HUES6 (cell line): ENCODE results near the gene ITPKC.
"Not testable (repeated sequence)": the region's sequence is repeated elsewhere in the genome, so short reads cannot be mapped to it uniquely, and the experiment has no call there.

Experiments
- H3K27ac ChIP-seq: 2 replicates; pipeline ENCODE4 v1.7.0; 2013; ENCODE audit warnings: low read depth, mild to moderate bottlenecking, low read length, inconsistent platforms
- H3K27me3 ChIP-seq: 2 replicates; pipeline ENCODE4 v1.6.1; 2013; ENCODE audit warnings: low read length; ENCODE audit not compliant: control insufficient read depth, insufficient read depth
- H3K36me3 ChIP-seq: 2 replicates; pipeline ENCODE4 v1.6.1; 2013; ENCODE audit warnings: low read length; ENCODE audit not compliant: control insufficient read depth, insufficient read depth
- H3K4me1 ChIP-seq: 2 replicates; pipeline ENCODE4 v1.6.1; 2013; ENCODE audit warnings: low read length; ENCODE audit not compliant: control insufficient read depth, insufficient read depth
- H3K4me3 ChIP-seq: 2 replicates; pipeline ENCODE4 v1.5.1; 2013; ENCODE audit warnings: low read depth, low read length
- H3K9ac ChIP-seq: one replicate; pipeline ENCODE4 v1.6.1; 2013; ENCODE audit warnings: mild to moderate bottlenecking, low read length
- H3K9me3 ChIP-seq: 2 replicates; pipeline ENCODE4 v1.6.1; 2013; ENCODE audit warnings: low read depth, low read length; ENCODE audit not compliant: control insufficient read depth, insufficient read depth

ITPKC gene

DNA sequence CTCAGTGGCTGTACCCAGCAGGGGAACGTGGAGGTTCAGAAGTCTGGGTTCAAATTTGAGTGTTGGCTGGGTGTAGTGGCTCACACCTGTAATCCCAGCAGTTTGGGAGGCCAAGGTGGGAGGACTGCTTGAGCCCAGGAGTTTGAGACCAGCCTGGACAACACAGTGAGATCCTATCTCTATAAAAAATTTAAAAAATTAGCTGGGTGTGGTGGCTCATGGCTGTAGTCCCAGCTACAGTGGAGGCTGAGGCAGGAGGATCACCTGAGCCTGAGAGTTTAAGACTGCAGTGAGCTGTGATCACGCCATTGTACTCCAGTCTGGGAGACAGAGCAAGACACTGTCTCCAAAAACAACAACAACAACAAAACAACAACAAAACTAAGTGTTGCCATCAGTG is 67.2 kb downstream of the ITPKC start:
- not testable (repeated sequence) for H3K27me3 ChIP-seq, H3K9me3 ChIP-seq, H3K4me1 ChIP-seq, H3K36me3 ChIP-seq, H3K4me3 ChIP-seq, H3K27ac ChIP-seq, H3K9ac ChIP-seq

GRCh38 chr19:40785526-40785925 is 68.6 kb downstream of the ITPKC start:
- no peak overlapping the region for H3K9ac ChIP-seq
- H3K27ac ChIP-seq: no peak overlapping the region
- peaks cover 2% of the 10 kb centered on the region; the same call in 1 of the 2 replicates for H3K36me3 ChIP-seq
- no peaks in the 10 kb centered on the region for H3K27me3 ChIP-seq
- no peaks in the 10 kb centered on the region for H3K9me3 ChIP-seq
- no peaks in the 10 kb centered on the region for H3K4me1 ChIP-seq
- no peak overlapping the region for H3K4me3 ChIP-seq

DNA sequence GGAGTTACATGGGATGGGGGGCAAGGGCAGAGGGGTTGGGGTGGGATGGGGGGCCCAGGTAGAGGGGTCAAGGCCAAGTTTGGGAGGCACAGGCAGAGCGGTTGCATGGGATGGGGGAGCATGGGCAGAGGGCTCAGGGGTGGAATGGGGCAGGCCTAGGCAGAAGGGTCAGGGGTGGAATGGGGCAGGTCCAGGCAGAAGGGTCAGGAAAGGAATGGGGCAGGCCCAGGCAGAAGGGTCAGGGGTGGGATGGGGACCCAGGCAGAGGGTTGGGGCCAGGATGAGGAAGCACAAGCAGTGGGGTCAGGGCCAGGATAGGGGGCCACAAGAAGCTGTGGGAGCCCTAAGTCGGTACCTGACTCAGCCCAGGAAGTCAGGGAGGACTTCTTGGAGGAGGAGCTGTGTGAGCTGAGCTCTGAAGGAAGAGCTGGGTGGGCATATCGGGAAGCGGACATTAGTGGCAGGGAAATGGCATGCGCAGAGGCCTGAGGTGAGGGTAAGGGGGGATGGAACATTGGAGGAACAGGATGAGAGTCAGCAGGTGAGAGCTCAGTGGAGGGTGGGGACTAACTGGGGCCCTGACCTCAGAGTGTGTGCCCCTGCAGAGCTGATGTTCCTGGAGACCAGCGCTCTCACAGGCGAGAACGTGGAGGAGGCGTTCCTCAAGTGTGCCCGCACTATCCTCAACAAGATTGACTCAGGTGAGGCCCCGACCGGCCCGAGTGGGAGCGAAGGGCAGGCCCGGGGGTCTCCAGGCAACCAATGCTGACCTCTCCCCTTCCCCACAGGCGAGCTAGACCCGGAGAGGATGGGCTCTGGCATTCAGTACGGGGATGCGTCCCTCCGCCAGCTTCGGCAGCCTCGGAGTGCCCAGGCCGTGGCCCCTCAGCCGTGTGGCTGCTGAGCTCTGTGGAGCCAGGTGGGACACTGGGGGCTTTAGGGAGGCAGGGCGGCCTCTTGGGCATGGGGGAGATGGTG is 69.4 kb downstream of the ITPKC start:
- Histone ChIP-seq H3K36me3 (peaks cover 2% of the 10 kb centered on the region; the same call in 1 of the 2 replicates), H3K4me3 (no peak overlapping the region), H3K9ac (no peak overlapping the region), H3K27ac (no peak overlapping the region), H3K9me3 (no peaks in the 10 kb centered on the region), H3K4me1 (no peaks in the 10 kb centered on the region), H3K27me3 (no peaks in the 10 kb centered on the region)
